K562 (cell line): ENCODE data around the gene SLC16A10. TPM values are rescaled to one million over a fixed set of nuclear protein-coding genes. Genes with fewer than 3 reads are reported as not detected.

Experiments used
- ATAC-seq: fragments of 200-7000 bp; cut with Tn5 transposase; 3 replicates; pipeline ENCODE4 v1.9.1; 2020; ENCODE audit warnings: moderate library complexity
- BruUV-seq: library from RNA; stranded (reverse); fragments of 400-500 nt; replicated peaks from 2 replicates; lab custom pipeline; 2021; lab: Mats Ljungman, UMichigan
- CTCF ChIA-PET: fragments of 300-600 bp; formaldehyde crosslinking; extraction: SDS; loops from one replicate; lab custom pipeline; 2021; ENCODE audit warnings: low intra/inter-chr PET ratio; lab: Yijun Ruan, JAX
- POLR2A ChIA-PET: fragments of 300-600, 350-650 bp; sonication (Branson Sonifier 250); formaldehyde crosslinking; extraction: SDS; loops from one replicate; lab custom pipeline; 2021; ENCODE audit warnings: antibody characterized with exemption, inconsistent platforms; lab: Yijun Ruan, JAX
- DNase-seq, 4 experiments: peaks; one replicate each; pipeline versions ENCODE4 v3.0.0 to v3.0.0-alpha.2; 2011 to 2018; ENCODE audit warnings: low spot score in 3 of 4, mixed read lengths in 3 of 4; ENCODE audit errors: extremely low read depth in 1 of 4
- FAIRE-seq: peaks from 2 replicates; lab custom pipeline; 2011; peaks lifted over from hg19 to GRCh38; lab: Jason Lieb, UNC
- H2AFZ ChIP-seq: 2 replicates; pipeline ENCODE4 v1.6.0; 2011; ENCODE audit warnings: low read depth, low read length, control low read depth, inconsistent platforms
- H3K27ac ChIP-seq: fragments of 200-600 bp; 3 replicates; pipeline ENCODE4 v1.8.0; 2011; ENCODE audit warnings: low read depth, mild to moderate bottlenecking, control low read depth, inconsistent platforms, low read length, moderate library complexity, mixed read lengths; ENCODE audit errors: extremely low read depth
- H3K27me3 ChIP-seq, 2 experiments: fragments of 300-600 bp in 1 of 2; 2 replicates in 1 of 2; 3 replicates in 1 of 2; pipeline versions ENCODE4 v1.6.0 to v1.8.0; 2011; ENCODE audit warnings: inconsistent platforms in 2 of 2, low read length in 2 of 2, mild to moderate bottlenecking in 1 of 2, mixed read lengths in 1 of 2, moderate library complexity in 1 of 2; ENCODE audit not compliant: control insufficient read depth in 2 of 2, insufficient read depth in 2 of 2
- H3K36me3 ChIP-seq: fragments of 300-600 bp; 3 replicates; pipeline ENCODE4 v1.8.0; 2011; ENCODE audit warnings: mild to moderate bottlenecking, low read length, inconsistent platforms; ENCODE audit not compliant: control insufficient read depth, insufficient read depth
- H3K4me1 ChIP-seq, 2 experiments: fragments of 200-600 bp in 1 of 2; replicated peaks in 1 of 2; 2 replicates in 1 of 2; 3 replicates in 1 of 2; pipeline versions ENCODE4 v1.5.1 to v1.8.0; 2011; ENCODE audit warnings: inconsistent platforms in 2 of 2, low read length in 2 of 2, mild to moderate bottlenecking in 1 of 2, mixed read lengths in 1 of 2, moderate library complexity in 1 of 2; ENCODE audit not compliant: control insufficient read depth in 2 of 2, insufficient read depth in 2 of 2
- H3K4me2 ChIP-seq: 2 replicates; pipeline ENCODE4 v1.6.1; 2011; ENCODE audit warnings: low read length, control low read depth, inconsistent platforms, mixed read lengths; ENCODE audit not compliant: insufficient read depth
- H3K4me3 ChIP-seq: fragments of 200-600 bp; sonication (generic), shearing (Covaris generic); 2 replicates; pipeline ENCODE4 v1.5.1; 2016; ENCODE audit warnings: control low read depth, inconsistent platforms
- H3K79me2 ChIP-seq: fragments of 200-600 bp; 3 replicates; pipeline ENCODE4 v1.8.0; 2011; ENCODE audit warnings: low read length, inconsistent platforms; ENCODE audit not compliant: control insufficient read depth, insufficient read depth
- H3K9ac ChIP-seq, 2 experiments: 2 replicates each; pipeline versions ENCODE4 v1.6.0 to v1.6.1; 2011; ENCODE audit warnings: low read depth in 2 of 2, low read length in 2 of 2, control low read depth in 1 of 2, inconsistent platforms in 1 of 2, mild to moderate bottlenecking in 1 of 2, mixed read lengths in 1 of 2; ENCODE audit not compliant: insufficient read depth in 1 of 2
- H3K9me1 ChIP-seq: one replicate; pipeline ENCODE4 v1.6.0; 2011; ENCODE audit warnings: inconsistent platforms, mild to moderate bottlenecking, low read length, moderate library complexity; ENCODE audit not compliant: control insufficient read depth, insufficient read depth
- H3K9me3 ChIP-seq: replicated peaks from 2 replicates; pipeline ENCODE4 v1.5.1; 2011; ENCODE audit warnings: low read depth, low read length, inconsistent platforms; ENCODE audit not compliant: control insufficient read depth, insufficient read depth
- H4K20me1 ChIP-seq: replicated peaks from 2 replicates; pipeline ENCODE4 v1.6.1; 2011; ENCODE audit warnings: low read length, inconsistent platforms, mixed read lengths; ENCODE audit not compliant: control insufficient read depth, insufficient read depth
- CGGBP1 ChIP-seq: fragments of 250-450 bp; sonication (Bioruptor Pico); IDR thresholded peaks from 2 replicates; pipeline ENCODE4 v1.9.0; 2021; ENCODE audit warnings: mild to moderate bottlenecking
- FUS ChIP-seq: fragments of 200-400 bp; formaldehyde crosslinking; optimal IDR thresholded peaks from 2 replicates; pipeline ENCODE3; 2017; ENCODE audit warnings: low read depth, low read length
- HMGXB4 ChIP-seq: sonication (generic); formaldehyde crosslinking; IDR thresholded peaks from 2 replicates; pipeline ENCODE4 v1.8.1; 2023; ENCODE audit warnings: mild to moderate bottlenecking, missing genetic modification reagents
- JUND ChIP-seq, 2 experiments: IDR thresholded peaks; 2 replicates in 1 of 2; 3 replicates in 1 of 2; pipeline ENCODE4 v1.6.1; 2011; ENCODE audit warnings: borderline replicate concordance in 2 of 2, low read depth in 2 of 2, low read length in 2 of 2, improper control_type of control experiment in 1 of 2, missing biosample characterization in 1 of 2, missing genetic modification characterization in 1 of 2, missing genetic modification reagents in 1 of 2
- KLF10 ChIP-seq: fragments of 250-450 bp; sonication (Bioruptor Pico); IDR thresholded peaks from 2 replicates; pipeline ENCODE4 v1.6.1; 2021; ENCODE audit warnings: matching md5 sums
- MAFF ChIP-seq: IDR thresholded peaks from 2 replicates; pipeline ENCODE4 v1.6.1; 2012; ENCODE audit warnings: low read length, improper control_type of control experiment
- MAFG ChIP-seq: fragments of 450-650 bp; conservative IDR thresholded peaks from 2 replicates; pipeline ENCODE4 v1.6.1; 2016; ENCODE audit warnings: missing genetic modification characterization, missing compliant biosample characterization
- MITF ChIP-seq: IDR thresholded peaks from 2 replicates; pipeline ENCODE4 v1.6.1; 2014; ENCODE audit warnings: antibody characterized with exemption
- MTA3 ChIP-seq: fragments of 450-650 bp; formaldehyde crosslinking; IDR thresholded peaks from 2 replicates; pipeline ENCODE4 v1.6.1; 2017; ENCODE audit warnings: mild to moderate bottlenecking, borderline replicate concordance
- NFATC3 ChIP-seq: fragments of 450-650 bp; IDR thresholded peaks from 2 replicates; pipeline ENCODE4 v1.6.1; 2017; ENCODE audit warnings: mild to moderate bottlenecking
- PTRF ChIP-seq: fragments of 450-650 bp; IDR thresholded peaks from 2 replicates; pipeline ENCODE4 v1.6.1; 2016; ENCODE audit warnings: mild to moderate bottlenecking, missing genetic modification characterization, missing compliant biosample characterization
- XRCC5 ChIP-seq: fragments of 200-400 bp; formaldehyde crosslinking; IDR thresholded peaks from 2 replicates; pipeline ENCODE4 v1.6.1; 2017; ENCODE audit warnings: low read depth, mild to moderate bottlenecking, low read length
- ZFX ChIP-seq: sonication (generic); formaldehyde crosslinking; IDR thresholded peaks from 2 replicates; pipeline ENCODE4 v1.8.0; 2022; ENCODE audit warnings: mild to moderate bottlenecking, missing genetic modification reagents, moderate library complexity
- WGBS: fragments of 100-300 bp; shearing (Covaris generic); methylation state at CpG from one replicate; pipeline ENCODE4 v1.1.6; 2016; ENCODE audit warnings: low coverage, mixed read lengths; ENCODE audit not compliant: insufficient coverage; ENCODE audit errors: missing lambda C conversion rate; 5-methylcytosine and 5-hydroxymethylcytosine counted together
- in situ Hi-C: fragments of 300-500 bp; cut with MboI; formaldehyde crosslinking; loops from 4 replicates; pipeline ENCODE4 v1.15.0; 2018; ENCODE audit warnings: inconsistent platforms, mixed read lengths
- intact Hi-C: fragments of 100-400 bp; cut with micrococcal nuclease; formaldehyde crosslinking; loops from 2 replicates; pipeline ENCODE4 v1.14.2; 2022
- polyA plus RNA-seq, 8 experiments: library from polyadenylated mRNA; depleted of rRNA in 4 of 8; stranded (reverse) in 5 of 8; unstranded in 3 of 8; fragments of >200 nt; fragmentation: Nextera tagmentation in 2 of 8; fragmentation: Illumina TruSeq in 1 of 8; extraction: Ambion mirVana in 2 of 8; extraction: Trizol in 1 of 8; gene quantifications; 2 replicates each; pipeline versions ENCODE4 v1.2.1 to v1.2.3, GENCODE V29; 2011 to 2014; ENCODE audit warnings: inconsistent platforms in 1 of 8, missing spikeins in 1 of 8
- total RNA-seq, 7 experiments: library from RNA; depleted of rRNA in 6 of 7; stranded (reverse); fragments of >200 nt in 6 of 7; fragmentation: Illumina TruSeq in 2 of 7; extraction: Trizol in 2 of 7; gene quantifications; 2 replicates each; pipeline versions ENCODE4 v1.2.1 to v1.2.3, GENCODE V29; 2011 to 2021; ENCODE audit warnings: low replicate concordance in 1 of 7
- TF ChIP-seq, protein P1 (sequence below): sonication (generic); formaldehyde crosslinking; IDR thresholded peaks from 2 replicates; pipeline ENCODE4 v1.8.0; 2022; ENCODE audit warnings: mild to moderate bottlenecking, missing genetic modification reagents
- TF ChIP-seq, protein P2 (sequence below): fragments of 250-450 bp; sonication (Bioruptor Pico); IDR thresholded peaks from 2 replicates; pipeline ENCODE4 v1.4.0; 2020; ENCODE audit warnings: borderline replicate concordance

SLC16A10 gene
- total and polyA plus RNA-seq, 9 of the 15 experiments (the other 6 are each of a cell fraction or from before 2014, with no cell fraction given) = 0.02 to 0.54 (median 0.24) TPM; not detected in 4

GRCh38 chr6:111238464-111239119 lies 151.3 kb downstream of the SLC16A10 start:
- ChIA-PET POLR2A (interaction anchor here (0.7 to 1.1 kb wide), 3 partner anchors 9 to 384 kb away, joined by 3 read pairs; no protein-coding TSS in a partner anchor), CTCF (no interaction called here)
- ATAC-seq = no peak
- TF ChIP-seq FUS (no peak), MITF (no peak), XRCC5 (no peak), MAFF (peak; percentile 8; the same call in 1 of the 2 replicates), NFATC3 (no peak), JUND (IDR thresholded peaks at IDR 0.05; ENCODE audit: borderline replicate concordance, low read depth, low read length) (peak; percentile 57; the same call in 1 of the 2 replicates), JUND (tag; IDR thresholded peaks at IDR 0.05; ENCODE audit: borderline replicate concordance, low read depth, low read length) (peak; percentile 36; the same call in 1 of the 3 replicates), MTA3 (no peak), KLF10 (CRISPR knock-in tag) (no peak), CGGBP1 (no peak), ZFX (CRISPR knock-in tag) (no peak), MAFG (peak; percentile 47; the same call in 1 of the 2 replicates), HMGXB4 (CRISPR knock-in tag) (no peak), PTRF (tag) (no peak)
- TF ChIP-seq, protein P1, sequence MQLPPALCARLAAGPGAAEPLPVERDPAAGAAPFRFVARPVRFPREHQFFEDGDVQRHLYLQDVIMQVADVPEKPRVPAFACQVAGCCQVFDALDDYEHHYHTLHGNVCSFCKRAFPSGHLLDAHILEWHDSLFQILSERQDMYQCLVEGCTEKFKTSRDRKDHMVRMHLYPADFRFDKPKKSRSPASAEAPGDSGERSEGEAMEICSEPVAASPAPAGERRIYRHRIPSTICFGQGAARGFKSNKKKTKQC (CRISPR knock-in tag) = no peak
- TF ChIP-seq, protein P2, sequence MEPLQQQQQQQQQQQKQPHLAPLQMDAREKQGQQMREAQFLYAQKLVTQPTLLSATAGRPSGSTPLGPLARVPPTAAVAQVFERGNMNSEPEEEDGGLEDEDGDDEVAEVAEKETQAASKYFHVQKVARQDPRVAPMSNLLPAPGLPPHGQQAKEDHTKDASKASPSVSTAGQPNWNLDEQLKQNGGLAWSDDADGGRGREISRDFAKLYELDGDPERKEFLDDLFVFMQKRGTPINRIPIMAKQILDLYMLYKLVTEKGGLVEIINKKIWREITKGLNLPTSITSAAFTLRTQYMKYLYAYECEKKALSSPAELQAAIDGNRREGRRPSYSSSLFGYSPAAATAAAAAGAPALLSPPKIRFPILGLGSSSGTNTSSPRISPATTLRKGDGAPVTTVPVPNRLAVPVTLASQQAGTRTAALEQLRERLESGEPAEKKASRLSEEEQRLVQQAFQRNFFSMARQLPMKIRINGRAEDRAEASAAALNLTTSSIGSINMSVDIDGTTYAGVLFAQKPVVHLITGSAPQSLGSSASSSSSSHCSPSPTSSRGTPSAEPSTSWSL (CRISPR knock-in tag) = no peak

More at GRCh38 chr6:111238464-111239119, 151.3 kb downstream of the SLC16A10 start:
- intact Hi-C loops (no loop called here), in situ Hi-C loops (no loop called here)
- Histone ChIP-seq H2AFZ (no peak overlapping the region), H3K79me2 (no peaks in the 10 kb centered on the region), H4K20me1 (no peaks in the 10 kb centered on the region), H3K27ac (no peak overlapping the region), H3K9me1 (no peaks in the 10 kb centered on the region), H3K36me3 (no peaks in the 10 kb centered on the region), H3K4me3 (no peak overlapping the region), H3K9me3 (no peaks in the 10 kb centered on the region), H3K9ac (no peak overlapping the region), H3K27me3 (no peaks in the 10 kb centered on the region; a peak in 2 of 5 replicates), H3K4me2 (no peak overlapping the region), H3K4me1 (no peaks in the 10 kb centered on the region; a peak in 2 of 5 replicates)
- DNase-seq (no peak), FAIRE-seq (peak; percentile 46)
- BruUV-seq = no TSS peak
- WGBS = 13% methylated on average over 4 of the region's 4 CpGs
